ENCODE data around the gene SELENOP.

Gene SELENOP

DNA sequence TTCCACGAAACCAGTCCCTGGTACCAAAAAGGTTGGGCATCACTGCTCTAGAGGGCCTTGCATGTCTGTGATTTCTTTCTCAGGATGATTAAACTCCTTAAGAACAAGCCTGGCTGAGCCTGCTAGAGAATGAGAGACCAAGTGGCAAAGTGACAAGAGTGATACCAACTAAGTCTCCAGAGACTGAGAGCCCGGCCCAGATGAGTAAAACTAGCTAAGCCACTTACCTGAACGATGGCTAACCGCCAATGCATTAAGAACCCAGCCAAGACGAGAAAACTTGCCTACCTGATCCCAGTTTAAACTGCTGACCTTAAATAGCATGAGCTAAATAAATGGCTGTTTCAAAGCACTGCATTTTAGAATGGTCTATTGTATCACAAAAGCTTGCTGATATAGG, 60.6 kb downstream of the SELENOP start:
- H3K27me3 Mint-ChIP-seq = no peaks in the 10 kb centered on the region
- H3K9me3 Mint-ChIP-seq (ENCODE audit: low read depth) = no peaks in the 10 kb centered on the region
- no peaks in the 10 kb centered on the region for H3K36me3 Mint-ChIP-seq
- peaks cover 2% of the 10 kb centered on the region for H3K4me1 Mint-ChIP-seq (ENCODE audit: low read depth)
- no peak overlapping the region for H3K27ac Mint-ChIP-seq
- H3K4me3 Mint-ChIP-seq = no peak overlapping the region

DNA sequence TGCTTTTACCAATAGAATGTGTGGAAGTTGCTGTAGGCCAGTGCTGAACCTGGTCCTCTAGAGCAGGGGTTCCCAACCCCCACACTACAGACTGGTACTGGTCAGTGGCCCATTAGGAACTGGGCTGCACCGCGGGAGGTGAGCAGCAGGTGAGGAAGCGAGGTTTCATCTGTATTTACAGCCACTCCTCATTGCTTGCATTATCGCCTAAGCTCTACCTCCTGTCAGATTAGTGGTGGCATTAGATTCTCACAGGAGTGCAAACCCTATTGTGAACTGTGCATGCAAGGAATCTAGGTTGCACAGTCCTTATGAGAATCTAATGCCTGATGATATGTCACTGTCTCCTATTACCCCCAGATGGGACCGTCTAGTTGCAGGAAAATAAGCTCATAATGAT, 61.2 kb downstream of the SELENOP start:
- H3K4me3 Mint-ChIP-seq = no peak overlapping the region
- H3K9me3 Mint-ChIP-seq (ENCODE audit: low read depth) = no peaks in the 10 kb centered on the region
- H3K27me3 Mint-ChIP-seq = no peaks in the 10 kb centered on the region
- H3K36me3 Mint-ChIP-seq = no peaks in the 10 kb centered on the region
- peaks cover 2% of the 10 kb centered on the region for H3K4me1 Mint-ChIP-seq (ENCODE audit: low read depth)
- no peak overlapping the region for H3K27ac Mint-ChIP-seq

All from activated naive CD8-positive, alpha-beta T cell (primary cell).